GM12874 (cell line): ENCODE results near the gene PIK3CD.

ENCODE experiments used
- CTCF ChIP-seq: IDR thresholded peaks from 2 replicates; pipeline ENCODE4 v1.5.1; 2011; ENCODE audit warnings: low read depth, mild to moderate bottlenecking, control low read depth, low read length, moderate library complexity; ENCODE audit not compliant: insufficient read depth

Gene PIK3CD

DNA sequence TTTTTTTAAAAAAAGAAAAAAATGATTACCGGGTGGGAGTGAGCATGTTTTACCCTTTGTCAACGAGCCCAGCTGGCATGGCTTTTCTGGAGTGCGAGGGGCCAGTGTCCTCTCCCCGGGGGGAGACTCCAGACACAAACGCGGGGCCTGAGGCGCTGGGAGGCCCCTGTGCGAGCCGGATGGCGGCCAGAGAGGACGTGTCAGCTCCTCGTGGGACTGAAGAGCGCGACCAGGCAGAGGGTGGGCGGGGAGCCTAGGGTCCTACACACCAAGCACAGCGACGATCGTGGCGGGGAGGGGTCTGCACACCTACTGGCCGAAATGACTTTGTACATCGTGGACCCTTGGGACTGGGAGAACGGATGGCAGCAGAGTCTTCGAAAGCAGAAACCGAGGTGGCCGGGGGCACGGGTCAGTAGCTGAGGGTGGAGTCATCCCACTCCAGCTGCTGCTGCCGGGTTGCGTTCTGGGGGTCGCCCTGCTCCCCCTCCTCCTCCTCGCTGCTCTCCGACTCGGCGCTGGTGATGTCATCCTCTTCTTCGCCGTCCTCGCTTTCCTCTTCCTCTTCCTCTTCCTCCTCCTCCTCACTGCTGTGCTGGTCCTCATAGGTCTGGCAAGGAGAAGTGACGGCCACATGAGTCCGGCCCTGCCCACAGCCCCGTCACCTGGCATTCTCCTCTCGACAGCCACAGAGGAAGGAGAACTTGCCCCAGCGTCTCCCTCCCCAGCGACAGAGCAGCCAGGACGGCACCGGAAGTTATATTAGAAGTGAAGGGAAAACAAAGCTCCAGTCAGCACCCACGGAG, 78.8 kb downstream of the PIK3CD start:
- no peak for TF ChIP-seq CTCF

DNA sequence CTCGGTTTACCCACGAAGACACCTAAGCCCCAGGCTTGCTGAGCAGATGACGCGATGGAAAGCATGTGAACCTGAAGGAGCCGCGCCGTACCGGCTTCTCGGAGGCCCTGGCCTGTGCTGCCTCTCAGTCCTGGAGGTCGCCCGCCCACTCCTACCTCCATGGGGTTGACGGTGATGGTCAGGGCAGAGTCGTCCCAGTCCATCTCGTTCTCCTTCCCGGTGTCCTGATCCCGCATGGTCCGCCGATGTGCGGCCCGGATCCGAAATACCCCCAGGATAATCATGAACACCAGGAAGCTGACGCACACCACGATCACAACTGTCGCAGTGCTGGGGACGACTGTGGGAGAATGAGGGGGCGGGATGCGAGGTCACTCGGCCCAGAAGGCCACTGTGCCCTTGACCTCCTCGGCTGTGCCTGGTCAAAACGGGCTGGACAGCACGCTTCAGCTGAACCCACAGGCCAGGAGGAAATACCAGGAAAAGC, 79.6 kb downstream of the PIK3CD start:
- no peak for TF ChIP-seq CTCF

- TF ChIP-seq CTCF, result no peak
These were observed 80.0 kb downstream of the PIK3CD start for GRCh38 chr1:9731561-9731960.

DNA sequence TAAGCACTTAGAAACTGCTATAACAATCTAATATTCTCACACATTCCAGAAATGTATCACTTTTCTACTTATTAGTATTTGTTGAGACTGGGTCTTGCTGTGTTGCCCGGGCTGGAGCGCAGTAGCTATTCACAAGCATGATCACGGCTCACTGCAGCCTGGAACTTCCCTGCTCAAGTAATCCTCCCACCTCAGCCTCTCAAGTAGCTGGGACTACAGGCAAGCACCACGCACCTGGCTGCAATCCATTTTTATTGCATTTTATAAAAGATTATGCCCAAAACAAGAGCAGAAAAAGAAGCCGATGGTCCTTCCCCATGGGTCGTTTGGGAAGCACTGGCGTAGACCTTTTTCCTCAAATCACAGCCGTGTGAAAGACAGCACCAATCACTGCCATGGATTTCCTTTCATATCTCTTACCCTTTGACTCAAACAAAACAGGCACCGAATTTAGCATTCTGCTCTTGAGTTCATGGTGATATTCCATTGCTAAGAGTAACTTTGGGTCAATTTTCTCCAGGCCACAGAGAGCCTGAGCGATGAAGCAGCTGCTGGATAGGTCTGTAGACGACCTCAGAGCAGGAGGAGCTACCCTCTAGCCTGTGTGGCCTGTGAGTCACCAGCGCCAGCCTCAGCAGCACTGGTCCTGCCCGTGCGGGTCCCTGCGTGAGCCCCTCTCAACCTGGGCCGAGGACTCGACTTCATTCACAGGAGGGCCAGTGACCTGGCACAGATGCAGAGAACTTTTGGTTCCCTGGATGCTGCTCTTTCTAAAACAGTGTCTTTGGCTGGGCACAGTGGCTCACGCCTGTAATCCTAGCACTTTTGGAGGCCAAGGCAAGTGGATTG, 80.8 kb downstream of the PIK3CD start:
- no peak for TF ChIP-seq CTCF

- TF ChIP-seq CTCF, result no peak
These were observed 81.7 kb downstream of the PIK3CD start for GRCh38 chr1:9733160-9733789.

- TF ChIP-seq CTCF, result no peak
These were observed 84.3 kb downstream of the PIK3CD start for GRCh38 chr1:9735800-9736199.

DNA sequence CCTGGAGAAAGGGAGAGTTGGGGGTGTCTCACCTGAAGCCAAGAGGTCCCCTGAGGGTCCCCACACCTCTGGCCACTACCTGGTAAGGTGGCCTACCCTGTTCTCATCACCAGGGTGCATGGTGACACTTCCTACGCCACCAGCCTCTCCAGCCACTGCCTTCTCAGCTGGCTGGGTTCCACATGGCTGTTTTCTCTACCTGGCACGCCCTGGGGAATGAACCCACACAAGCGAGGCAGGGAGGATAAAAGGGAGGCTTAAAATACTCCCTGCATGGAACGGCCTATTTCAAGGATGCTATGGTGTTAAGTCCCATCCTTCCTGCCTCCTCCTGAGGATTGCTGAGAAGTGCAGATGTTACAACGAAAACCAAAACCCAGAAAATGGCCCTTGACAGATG, 84.7 kb downstream of the PIK3CD start:
- no peak for TF ChIP-seq CTCF
